ENCODE results near the gene ZBTB2.
A peak's percentile ranks its signal among the peaks of the same experiment; 100 is the strongest.
"Not testable (repeated sequence)": the region's sequence is repeated elsewhere in the genome, so short reads cannot be mapped to it uniquely, and the experiment has no call there.

ZBTB2 gene

DNA sequence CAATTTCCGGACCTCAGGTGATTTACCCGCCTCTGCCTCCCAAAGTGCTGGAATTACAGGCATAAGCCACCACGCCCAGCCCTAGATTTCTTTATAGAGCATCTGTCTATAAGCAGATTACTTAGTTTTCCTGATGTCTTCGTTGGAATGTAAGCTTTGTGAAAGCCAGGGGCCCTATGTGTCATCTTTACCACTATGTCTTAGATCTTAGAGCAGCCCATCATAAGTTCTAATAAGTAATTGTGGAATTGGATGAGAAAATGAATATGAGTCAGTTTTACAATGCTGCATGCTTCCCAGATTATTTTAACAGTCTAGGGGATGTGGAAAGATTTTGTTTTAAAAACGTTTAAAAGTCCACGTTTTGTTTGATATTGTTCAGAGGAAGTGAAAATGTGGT lies 9.1 kb upstream of the ZBTB2 start:
- no peak for DNase-seq (ENCODE audit: low spot score)

DNA sequence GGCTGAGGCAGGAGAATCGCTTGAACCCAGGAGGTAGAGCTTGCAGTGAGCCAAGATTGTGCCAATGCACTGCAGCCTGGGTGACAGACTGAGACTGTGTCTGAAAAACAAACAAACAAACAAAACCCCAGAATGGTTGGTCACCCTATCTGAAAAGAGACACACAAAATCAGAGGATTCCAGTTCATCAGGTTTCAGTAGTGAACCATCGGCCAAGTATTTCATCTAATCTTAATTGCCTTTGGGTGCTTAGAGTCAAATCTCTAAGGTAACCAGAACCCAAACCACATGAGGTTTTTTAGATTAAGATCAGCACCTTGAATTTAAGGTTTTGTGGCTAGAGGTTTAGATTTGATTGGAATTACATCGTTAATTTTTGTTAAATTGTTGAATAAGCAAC lies 8.3 kb upstream of the ZBTB2 start:
- no peak for DNase-seq (ENCODE audit: low spot score)

DNA sequence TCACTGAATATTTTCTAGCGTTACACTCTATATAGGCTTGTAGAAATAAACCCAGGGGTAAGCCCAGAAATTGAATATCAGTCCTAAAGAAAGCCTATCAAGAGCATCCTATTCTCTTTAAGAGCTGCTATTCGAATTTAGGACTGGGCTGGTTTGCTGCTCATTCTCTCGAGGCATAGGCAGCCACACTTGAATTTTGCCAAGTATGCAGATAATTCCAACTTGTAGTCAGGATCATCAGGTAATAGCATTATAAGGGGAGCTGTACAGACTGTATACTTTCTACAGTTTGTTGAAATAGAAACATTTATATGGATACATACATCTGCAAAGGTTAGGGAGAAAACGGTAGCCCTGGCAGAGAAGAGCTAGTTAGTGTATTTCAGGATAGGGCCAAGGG lies 2.1 kb upstream of the ZBTB2 start:
- no peak for DNase-seq (ENCODE audit: low spot score)

DNA sequence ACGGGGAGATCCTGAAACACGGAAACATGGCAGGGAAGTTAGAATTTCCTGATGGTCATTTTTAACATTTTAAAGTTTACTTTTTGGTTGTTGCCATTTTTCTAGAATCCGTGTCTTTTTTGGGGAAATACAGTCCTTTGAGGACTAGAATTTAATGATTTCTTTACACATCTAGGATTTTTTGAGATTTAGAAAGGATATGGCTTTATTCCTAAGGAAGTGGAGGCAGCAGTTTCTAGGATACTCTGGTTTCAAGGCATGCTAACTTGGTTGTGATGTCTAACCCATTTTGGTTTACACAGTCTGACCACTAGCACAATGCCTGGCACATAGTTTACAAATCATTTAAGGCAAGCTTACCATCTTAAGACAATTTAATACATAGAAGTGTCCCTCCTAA lies 1.1 kb upstream of the ZBTB2 start:
- no peak for DNase-seq (ENCODE audit: low spot score)

DNA sequence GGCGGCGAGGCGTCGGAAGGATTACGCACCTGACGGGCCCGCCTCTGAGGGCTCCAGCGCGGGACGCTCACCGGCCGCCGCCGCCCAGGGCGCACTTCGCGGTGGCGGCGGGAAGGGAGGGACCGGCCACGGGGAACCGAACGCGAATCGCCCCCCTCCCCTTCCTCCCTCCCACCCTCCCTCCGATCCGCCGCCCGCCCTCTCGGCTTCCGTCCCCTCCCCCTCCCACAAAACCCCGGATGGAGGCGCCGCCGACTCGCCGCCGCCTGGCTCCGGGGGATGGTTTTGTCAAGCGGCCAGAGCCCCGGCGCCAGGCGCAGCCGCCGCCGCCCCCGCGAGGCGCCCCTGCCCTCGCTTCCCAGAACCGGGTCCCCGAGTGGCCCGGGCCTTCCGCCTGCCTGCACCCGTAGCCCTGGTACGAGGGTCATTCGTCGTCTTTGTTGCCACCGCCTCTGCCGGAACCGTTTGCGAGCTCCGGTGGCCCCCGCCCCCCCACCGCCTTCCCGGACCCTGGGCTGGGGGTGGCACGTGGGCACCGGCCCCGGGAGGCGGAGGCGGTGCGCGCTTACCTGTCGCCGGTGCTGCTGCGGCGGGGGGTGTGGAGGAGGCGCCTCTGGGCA lies 398 bp downstream of the ZBTB2 start:
- DNase-seq (ENCODE audit: low spot score): no peak

DNA sequence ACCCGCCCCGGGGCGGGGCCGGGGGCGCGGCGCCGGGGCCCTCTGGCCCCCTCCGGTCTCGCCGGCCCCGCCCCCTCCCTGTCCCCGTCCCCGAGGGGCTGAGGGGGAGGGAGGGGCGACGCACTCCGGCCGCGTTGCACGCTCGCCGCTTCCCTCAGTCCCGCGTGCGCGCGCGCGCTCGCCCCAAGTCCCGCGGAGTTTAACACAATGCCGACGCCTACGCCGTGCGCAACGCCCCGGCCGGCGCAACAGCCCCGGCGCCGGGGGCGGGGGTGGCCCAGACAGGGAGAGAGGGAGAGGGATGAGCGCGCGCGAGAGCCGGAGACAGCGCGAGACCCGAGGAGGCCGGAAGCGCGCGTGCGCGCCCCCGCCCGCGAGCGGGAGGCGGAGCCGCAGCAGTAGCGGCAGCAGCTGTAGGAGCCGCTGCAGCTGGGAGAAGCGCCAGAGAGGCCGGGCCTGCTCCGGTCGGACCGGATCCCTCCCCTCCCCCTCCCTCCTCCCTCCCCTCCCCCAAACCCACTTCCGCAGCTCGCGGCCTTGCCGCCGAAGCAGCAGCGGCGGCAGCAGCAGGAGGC lies 996 bp downstream of the ZBTB2 start:
- peak; percentile 94 for DNase-seq (ENCODE audit: low spot score)

DNA sequence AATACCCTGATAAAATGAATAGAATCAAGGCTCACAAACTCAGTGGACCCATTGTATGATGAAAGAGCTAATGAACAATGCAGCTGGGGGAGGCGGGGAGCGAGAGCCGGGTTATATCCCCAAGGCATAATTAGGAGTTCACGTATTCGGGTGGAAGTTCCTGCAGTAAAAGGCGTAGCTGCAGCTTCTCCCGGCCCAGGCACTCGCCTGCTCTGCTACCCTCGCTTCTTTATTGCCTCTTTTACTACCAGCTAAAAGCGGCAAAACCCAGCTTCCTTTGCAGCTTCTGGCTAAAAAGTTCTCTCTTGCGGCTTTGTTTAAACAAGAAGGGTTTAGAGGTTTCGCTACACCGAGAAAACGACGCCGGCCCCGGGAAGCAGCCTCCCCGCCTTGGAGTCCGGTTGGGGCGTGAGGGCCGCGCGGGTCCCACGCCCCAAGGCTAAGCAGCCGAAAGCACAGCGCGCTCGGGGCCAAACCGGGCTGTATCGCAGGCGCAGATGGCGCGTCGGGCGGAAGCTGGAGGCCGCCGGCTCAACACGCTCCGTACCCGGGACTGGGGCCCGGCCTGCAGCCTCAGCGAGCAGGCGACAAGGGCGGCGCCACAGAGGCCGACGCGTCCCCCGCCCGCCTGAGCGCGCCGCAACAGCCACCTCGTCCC lies 1.6 kb downstream of the ZBTB2 start:
- no peak for DNase-seq (ENCODE audit: low spot score)

DNA sequence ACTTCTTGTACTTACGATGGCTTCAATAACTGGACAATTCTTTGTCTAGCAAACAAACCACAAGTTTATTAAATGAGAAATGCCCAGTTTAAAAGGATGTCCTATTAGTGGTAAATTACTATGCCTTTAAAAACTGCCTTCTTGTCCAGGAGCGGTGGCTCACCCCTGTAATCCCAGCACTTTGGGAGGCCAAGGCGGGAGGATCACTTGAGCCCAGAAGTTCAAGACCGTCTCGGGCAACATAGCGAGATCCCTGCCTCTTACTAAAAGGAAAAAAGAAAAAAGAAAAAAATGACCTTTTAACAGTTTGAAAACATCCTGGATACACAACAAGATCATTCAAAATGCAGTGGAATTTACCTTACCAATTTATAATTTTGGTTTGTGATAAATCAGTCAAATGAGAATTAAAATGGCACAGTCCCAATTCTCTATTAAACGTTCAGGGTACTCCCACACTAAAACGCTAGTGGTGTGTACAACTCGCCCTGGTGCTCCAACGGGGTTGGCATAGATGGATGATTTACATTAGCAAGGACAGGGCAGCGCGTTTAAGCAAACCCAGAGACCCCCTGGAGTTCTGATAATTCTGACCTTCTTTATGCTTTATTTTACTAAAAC lies 2.3 kb downstream of the ZBTB2 start:
- DNase-seq (ENCODE audit: low spot score): peak; percentile 29

DNA sequence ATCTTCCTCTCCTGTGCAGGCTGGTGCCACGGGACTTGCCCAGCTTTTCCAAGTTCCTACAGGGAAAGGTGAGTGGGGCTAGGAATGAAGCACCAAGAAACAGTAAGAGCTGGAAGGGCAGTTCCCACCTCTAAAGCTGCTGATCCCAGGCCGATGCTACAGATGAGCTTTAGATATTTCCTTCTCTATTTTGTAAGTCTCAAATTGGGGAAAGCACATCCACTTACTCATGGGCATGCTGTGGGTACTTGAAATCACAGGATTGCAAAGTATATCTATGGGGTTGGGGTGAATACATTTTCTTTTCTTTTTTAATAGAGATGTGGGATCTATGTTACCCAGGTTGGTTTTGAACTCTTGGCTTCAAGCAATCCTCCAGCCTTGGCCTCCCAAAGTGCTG lies 3.1 kb downstream of the ZBTB2 start:
- no peak for DNase-seq (ENCODE audit: low spot score)

DNA sequence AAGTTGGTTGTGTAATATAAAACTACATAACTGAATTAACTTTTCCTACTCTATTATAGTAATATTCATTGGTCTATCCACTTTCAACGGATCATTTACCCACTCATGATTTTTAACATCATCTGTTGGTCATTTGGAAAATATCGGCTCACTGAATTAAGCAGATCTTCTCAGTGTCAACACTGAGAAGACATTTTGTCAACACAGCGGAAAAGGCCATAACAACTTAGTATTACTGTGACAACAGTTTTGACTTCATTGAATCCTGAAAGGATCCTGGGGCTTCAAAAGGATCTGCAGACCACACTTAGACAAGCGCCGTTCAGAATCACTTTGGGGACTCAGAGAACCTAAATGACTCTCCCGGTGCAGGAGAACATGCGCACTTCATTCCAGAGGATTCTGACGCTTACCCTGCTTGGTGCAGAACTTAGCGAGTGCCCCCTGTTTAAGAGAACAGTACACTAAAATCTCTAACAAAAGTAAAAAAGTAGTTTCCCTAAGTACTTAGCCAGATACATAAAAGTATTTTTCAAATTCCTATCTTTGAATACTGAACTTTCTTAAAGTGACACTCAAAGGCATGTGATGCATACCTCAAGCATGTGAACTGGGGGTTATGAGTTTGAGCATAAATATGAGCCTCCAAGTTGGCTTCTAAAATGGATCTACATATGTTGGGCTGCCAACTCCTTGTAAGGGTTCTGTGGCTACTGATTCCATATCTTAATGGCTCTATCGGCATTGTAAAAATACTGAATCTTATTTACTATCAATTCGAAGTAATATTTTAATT lies 4.0 kb downstream of the ZBTB2 start:
- DNase-seq (ENCODE audit: low spot score): no peak

DNA sequence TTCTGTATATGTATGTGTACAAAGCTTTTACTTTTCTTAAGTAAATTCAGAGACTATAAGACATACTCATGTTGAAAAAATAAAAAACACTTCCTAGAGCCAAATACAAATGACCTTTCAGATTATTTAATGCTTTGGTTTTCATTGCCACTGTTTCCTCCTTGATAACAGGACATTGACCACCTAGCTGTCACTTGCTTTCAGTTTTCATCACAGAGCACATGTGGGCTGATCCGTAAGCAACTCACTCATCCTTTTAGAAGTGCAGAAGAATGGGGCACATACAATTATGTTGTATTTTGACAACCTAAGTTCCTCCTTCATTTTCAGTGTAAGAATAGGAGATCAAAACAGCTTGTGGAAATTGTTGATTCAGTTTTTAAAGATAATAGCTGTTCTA lies 6.2 kb downstream of the ZBTB2 start:
- no peak for DNase-seq (ENCODE audit: low spot score)

DNA sequence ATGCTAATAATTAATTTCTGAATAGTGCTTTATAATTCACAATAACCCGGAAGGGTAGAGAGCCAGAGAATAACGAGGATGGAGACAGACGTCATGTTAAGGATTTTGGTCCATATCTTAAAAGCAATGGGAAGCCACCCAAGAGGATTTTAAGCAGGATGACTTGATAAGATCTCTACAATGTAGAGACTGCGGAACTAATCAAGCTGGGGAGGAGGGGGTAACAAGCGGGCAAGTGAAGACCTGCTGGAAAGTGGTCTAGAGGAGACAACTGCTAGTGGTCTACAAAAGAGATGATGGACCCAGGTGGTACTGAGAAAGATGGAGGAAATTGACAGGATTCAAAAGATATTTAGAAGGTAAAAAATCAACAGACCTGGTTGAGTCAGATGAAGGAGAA lies 7.2 kb downstream of the ZBTB2 start:
- no peak for DNase-seq (ENCODE audit: low spot score)

DNA sequence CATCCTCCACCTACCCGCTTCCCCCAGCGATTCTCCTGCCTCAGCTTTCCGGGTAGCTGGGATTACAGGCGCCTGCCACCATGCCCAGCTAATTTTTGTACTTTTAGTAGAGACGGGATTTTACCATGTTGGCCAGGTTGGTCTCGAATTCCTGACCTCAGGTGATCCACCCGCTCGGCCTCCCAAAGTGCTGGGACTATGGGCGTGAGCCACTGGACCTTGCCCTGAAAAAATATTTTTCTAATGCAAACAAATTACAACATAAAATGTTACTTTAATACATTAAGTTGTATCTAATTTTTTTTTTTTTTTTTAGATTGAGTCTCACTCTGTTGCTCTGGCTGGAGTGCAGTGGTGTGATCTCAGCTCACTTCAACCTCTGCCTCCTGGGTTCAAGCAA lies 8.7 kb downstream of the ZBTB2 start:
- DNase-seq (ENCODE audit: low spot score): not testable (repeated sequence)

DNA sequence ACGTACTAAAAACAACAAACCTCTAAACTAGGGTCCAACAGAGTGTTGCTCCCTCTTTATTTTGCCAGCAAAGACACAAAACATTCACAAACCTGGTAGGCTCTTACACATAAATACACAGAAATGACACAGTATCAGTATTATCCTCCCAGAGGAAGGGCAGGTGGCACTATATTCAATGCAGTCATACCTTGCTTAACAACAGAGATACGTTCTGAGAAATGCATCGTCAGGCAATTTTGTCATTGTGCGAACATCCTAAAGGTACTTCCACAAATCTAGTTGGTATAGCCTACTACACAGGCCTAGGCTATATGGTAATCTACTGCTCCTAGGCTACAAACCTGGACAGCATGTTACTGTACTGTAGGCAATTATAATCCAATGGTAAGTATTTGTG lies 9.6 kb downstream of the ZBTB2 start:
- DNase-seq (ENCODE audit: low spot score): no peak

DNA sequence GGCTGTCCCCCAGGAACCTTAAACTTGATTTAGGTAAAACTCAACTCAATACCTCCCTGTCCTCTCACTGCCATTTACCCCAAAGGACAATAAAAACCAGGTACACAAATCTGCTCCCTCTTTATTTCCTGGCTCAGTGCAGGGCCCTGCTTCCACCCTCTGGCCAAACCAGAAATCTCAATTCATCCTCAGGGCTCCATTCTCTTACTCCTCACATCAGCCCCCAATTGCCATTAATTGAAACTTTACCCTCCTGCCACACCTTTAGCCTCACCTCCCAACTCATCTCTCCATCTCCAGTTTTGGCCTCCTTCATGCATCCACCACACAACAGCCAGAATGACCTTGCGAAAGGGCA lies 10.5 kb downstream of the ZBTB2 start:
- no peak for DNase-seq (ENCODE audit: low spot score)

DNA sequence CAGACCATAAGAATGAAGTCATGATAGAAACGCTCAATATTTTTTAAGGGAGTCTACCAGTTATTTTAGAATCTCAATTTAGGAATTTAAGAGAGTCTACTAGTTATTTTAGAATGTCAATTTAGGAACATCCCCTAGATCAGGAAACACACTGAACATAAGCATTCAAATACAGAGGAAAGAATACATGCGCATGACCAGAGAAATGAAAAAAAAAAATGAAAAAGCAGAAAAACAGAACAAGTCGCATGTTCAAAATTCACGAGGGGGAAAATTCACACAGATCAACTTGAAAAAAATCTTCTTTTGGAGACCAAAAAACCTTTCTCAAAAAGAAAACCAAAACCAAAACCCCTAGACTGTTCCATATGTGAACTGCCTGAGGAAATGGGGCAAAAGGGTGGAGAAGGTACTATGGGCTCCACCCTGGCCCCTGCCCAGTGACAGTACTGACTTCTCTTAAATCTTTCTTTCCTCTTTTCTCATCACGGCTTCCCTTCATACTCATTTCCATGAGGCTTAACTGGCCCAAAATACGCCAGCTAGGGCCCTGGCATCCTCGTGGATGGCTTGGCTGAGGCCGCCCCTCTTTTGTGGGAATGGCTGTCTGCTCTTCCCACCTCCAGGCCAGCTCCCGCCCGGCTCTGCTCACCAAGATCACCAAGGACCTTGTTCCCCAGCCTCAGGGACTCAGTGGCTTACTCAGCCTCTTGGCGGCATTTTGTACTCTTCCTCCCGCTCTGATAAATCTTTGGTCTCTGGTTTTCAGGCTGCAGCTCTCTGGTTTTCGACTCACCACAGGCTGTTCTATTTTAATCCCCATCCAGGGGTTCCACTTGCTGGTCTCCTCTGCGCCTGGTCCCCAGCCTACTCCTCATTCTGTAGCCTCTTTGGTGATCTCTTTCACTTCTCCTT lies 11.2 kb downstream of the ZBTB2 start:
- no peak for DNase-seq (ENCODE audit: low spot score)

DNA sequence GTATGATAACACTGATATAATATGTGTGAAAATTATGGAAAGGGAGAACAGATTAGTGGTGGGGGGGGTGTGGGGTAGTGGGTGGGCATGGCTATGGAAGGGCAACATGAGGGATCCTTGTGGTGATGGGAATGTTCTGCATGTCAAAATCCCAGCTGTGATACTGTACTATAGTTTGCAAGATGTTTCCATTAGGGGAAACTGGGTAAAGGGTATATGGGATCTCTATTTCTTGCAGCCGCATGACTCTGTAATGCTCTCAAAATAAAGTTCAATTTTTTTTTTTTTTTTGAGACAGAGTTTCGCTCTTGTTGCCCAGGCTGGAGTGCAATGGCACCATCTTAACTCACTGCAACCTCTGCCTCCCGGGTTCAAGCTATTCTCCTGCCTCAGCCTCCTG lies 14.3 kb downstream of the ZBTB2 start:
- DNase-seq (ENCODE audit: low spot score): no peak

DNA sequence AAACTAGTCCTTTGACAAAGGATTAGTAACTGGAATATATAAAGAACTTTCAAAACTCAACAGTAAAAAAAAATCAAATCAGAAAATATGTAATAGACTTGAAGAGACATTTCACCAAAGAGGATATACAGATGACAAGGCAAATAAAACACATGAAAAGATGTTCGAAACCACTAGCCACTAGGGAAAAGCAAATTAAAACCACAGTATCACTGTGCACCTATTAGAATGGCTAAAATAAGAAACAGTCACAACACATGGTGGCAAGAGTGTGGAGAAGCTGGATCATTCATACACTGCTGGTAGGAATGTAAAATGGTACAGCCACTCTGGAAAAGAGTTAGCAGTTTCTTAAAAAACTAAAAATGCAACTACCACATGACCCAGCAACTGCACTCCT lies 14.9 kb downstream of the ZBTB2 start:
- DNase-seq (ENCODE audit: low spot score): no peak

DNA sequence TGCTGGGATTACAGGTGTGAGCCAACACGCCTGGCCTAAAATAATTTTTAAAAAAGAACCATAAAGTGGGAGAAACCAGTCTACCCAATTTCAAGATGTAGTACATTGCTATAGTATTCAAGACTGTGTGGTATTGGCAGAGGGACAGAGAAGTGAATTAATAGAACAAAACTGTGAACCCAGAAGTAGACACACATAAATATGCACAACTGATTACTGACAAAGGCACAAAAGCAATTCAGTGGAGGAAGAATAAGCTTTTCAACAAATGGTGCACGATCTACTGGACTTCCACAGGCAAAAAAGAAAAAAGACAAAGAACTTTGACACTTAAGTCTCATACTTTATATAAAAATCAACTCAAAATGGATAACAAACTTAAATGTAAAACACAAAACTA lies 15.5 kb downstream of the ZBTB2 start:
- no peak for DNase-seq (ENCODE audit: low spot score)

DNA sequence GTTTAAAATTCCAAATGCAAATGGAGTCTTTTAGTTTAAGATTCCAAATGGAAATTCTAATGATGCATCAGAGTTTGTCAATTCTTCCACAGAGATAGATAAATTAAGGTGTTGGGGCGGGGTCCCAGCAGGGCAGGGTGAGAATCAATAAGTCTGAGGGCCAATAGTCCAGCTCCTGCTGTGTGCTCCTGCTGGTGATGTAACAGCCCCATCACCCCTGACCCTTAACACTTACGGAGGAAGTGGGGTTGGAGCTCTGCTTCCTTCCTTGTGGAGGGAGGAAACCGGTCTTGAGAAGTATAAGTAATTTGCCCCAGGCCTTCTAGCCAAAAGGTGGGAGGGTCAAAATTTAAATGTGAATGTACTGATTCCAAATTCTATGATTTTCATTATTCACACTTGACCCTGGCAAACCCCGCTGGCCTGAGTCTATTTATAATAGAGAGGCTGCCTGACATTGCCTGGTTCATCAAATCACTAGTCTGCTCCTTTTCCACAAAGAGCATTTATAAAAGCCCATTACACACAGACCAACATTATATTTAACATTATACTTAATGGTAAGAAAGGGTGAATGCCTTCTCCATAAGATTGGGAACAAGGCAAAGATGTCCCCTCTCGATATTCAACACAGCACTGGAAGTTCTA lies 17.2 kb downstream of the ZBTB2 start:
- DNase-seq (ENCODE audit: low spot score): no peak

DNA sequence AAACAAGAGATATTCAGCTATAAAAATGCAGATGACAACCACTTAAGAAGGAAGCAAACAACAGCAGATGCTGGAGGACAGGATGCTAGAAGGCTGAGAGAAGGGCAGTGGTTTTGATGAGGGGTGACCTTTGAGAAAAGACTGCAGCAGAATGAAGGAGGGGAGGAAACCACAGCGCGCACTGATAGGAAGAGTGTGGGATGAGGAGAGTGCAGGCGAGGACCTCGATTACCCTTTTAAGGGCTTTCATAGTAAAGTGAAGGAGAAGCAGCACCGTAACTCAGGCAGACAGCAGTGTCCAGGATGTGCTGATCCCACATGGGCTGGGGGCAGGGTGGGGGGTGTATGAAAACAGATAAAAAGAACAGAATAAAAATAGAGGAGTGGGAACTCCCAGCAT lies 19.2 kb downstream of the ZBTB2 start:
- DNase-seq (ENCODE audit: low spot score): no peak
